GM19395 (cell line): ENCODE data around the gene METTL26.
"Not testable (repeated sequence)": the region's sequence is repeated elsewhere in the genome, so short reads cannot be mapped to it uniquely, and the experiment has no call there.

ENCODE experiments used
- ATAC-seq: cut with Tn5 transposase; IDR thresholded peaks from one replicate; pipeline ENCODE4 v1.9.1; 2021; ENCODE audit warnings: mild to moderate bottlenecking, moderate library complexity; ENCODE audit not compliant: unreplicated experiment

METTL26 gene

DNA sequence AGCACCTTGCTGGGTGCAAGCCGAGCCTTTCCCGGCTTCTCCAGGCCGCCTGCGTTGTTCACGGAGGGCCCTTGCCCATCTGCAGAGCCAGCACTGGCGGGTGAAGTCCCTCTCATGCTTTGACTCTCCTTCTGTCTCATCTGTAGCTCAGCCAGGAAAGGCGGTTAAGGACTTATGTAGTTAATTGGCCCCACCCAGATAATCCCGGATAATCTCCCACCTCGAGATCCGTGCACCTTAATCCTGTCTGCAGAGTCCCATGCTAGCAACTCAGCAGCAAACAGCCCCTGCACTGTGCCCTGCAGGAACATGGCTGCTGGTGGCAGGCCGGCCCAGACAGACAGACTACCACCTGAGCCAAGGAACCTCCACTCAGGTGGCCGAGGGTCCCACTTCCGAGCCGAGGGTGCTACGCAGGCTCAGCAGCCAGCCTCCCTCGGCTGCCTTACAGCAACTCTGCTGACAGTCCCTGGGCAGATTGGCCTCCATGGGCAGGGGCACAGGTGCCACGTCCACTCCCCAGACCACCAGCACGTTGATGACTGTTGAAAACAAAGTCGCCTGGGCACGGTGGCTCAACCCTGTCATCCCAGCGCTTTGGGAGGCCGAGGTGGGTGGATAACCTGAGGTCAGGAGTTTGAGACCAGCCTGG is 29.3 kb downstream of the METTL26 start:
- ATAC-seq, result no peak

DNA sequence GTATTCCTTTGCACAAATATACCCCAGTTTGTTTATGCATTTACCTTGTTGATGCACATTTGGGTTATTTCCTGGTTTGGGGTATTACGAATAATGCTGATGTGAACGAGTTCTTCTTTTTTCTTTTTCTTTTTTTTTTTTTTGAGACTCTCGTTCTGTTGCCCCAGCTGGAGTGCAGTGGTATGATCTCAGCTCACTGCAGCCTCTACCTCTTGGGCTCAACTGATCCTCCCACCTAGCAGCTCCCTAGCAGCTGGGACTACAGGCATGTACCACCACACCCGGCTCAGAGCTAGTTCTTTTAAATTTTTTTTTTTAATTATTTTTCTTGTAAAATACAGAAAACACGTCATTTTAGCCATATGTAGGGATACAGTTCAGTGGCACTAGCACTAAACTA is 32.2 kb downstream of the METTL26 start:
- no peak for ATAC-seq

DNA sequence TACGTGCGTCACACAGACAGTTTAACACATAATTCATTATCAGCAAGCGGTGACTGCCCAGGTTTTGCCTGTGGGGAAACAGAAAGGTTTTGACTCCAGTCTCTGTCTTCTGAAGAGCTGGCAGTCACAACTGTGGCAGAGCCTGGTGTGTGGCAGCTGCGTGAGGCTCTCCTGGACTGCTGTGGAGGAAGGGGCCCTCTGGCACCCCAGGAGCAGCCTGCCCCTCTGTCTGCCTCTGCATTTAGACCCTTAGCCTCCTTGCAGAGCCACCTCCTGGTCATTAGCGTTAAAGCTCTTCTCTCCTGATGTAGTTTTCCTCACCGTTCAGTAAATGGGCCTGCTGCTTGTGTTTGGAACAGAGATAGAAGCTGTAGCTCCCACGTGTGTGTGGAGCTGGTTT is 35.3 kb downstream of the METTL26 start:
- ATAC-seq, result no peak

- no peak for ATAC-seq
These were observed 37.0 kb downstream of the METTL26 start for GRCh38 chr16:598823-599739.

GRCh38 chr16:597655-598054 is 38.5 kb downstream of the METTL26 start:
- ATAC-seq, result not testable (repeated sequence)

DNA sequence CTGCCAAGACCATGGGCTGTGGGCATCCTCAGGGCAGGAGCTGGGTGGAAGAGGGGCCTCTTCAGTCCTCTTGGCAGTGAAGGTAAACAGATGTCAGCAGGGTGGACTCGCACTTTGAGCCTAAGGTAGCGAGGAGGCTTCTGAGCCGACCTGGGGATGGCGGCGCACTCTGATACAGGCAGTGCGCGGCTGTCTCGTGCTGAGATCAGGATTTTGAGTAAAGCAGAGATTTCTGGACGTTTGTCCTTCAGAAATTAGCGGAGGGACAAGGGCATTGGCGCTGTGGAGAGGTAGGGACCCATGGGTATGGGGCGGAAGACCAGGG is 39.4 kb downstream of the METTL26 start:
- no peak for ATAC-seq

GRCh38 chr16:595942-596735 is 40.0 kb downstream of the METTL26 start:
- no peak for ATAC-seq

- ATAC-seq, result no peak
These were observed 41.0 kb downstream of the METTL26 start for GRCh38 chr16:595094-595528.

DNA sequence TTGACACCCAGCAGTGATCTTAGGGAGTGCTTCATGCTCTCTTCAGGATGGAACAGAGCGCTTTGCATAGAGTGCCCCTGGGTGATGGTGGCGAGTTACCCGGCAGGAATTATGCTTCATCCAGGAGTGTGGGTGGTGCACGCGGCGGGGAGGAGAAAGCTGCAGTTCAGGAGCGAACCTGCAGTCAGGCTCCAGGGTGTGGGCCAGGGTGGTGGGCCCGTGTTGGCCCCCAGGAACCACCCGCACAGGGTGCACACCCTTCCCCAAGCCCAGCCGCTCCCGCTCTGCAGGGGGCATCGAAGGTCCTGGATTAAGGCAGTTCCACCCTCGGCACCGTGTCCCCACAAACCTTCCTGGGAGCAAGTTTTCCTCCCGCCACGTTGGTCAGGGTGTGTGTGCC is 42.3 kb downstream of the METTL26 start:
- ATAC-seq, result no peak

DNA sequence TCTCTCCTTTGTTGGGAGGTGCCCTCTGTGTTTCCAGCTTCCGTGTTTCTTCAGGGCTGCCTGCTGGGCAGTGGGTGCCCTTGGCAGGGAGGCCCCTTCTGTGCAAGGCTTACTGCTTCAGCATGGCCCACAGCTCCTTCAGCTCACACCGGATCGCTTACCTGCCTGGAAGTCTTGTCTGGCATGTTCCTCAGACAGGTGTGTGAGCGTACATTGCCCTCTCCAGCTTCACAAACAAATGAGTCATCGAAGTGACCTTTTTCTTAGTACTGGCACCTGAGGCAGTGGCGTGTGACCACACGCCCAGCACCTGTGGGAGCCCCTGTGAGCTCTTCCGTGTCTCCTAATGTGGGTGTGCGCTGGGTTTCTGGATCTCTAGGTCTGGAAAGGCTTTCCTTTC is 42.7 kb downstream of the METTL26 start:
- no peak for ATAC-seq

DNA sequence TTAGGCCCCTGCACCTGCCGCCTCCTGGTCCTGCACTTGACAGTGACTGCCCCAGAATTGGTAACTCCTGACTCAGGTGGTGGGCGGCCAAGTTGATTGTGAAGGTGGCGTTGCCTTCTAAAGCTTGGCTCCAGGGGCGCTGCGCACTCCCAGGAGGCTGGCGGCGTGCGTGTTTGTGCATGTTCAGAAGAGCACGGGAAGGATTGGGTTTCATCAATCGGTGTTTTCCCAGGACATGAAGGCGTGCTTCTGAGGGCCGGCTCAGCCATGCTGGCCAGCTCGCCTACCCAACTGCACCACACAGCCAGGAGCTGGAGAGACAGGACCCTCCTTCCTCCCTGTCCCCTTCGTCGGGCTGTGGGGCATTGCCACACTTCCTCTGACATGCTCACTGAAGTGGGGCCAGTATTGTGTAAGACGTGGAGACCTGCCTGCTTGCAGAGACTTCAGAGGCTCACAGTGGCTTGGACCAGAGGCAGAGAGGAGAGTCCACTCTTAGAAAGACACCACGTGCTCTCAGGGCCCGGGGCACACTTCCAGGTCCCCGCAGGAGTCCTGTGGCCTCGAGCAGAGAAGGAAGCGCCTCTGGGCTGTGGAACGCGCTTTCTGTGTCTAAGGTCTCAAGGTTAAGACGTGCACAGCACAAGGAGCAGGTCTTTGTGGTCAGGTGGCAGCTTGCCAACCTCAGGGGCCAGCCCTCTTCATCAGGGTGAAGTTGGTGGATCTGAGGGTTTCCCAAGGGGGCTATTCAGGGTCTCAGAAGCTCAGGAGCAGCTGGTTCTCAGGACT is 43.4 kb downstream of the METTL26 start:
- ATAC-seq, result no peak

GRCh38 chr16:591892-592517 is 44.1 kb downstream of the METTL26 start:
- ATAC-seq, result no peak

- no peak for ATAC-seq
These were observed 44.9 kb downstream of the METTL26 start for GRCh38 chr16:591231-591630.

DNA sequence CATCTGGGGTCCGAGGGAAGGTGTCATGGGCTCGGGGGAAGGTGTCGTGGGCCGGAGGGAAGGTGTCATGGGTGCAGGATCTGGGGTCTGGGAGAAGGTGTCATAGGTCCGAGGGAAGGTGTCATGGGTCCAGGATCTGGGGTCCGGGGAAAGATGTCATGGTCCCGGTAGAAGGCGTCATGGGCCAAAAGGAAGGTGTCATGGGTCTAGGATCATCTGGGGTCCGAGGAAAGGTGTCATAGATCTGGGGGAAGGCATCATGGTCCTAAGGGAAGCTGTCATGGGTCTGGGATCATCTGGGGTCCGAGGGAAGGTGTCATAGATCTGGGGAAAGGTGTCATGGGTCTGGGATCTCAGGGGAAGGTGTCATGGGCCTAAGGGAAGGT is 45.3 kb downstream of the METTL26 start:
- no peak for ATAC-seq

GRCh38 chr16:590188-590814 is 45.8 kb downstream of the METTL26 start:
- ATAC-seq, result peak; percentile 7

- peak; percentile 71 for ATAC-seq
These were observed 46.4 kb downstream of the METTL26 start, which contains the start of gene RAB40C for GRCh38 chr16:589658-590187. TSS of gene RAB40C (plus strand) at chr16:590066. CDS start at chr16:590292, 226 bp downstream.

GRCh38 chr16:588889-589657 is 47.0 kb downstream of the METTL26 start:
- peak; percentile 79 for ATAC-seq

DNA sequence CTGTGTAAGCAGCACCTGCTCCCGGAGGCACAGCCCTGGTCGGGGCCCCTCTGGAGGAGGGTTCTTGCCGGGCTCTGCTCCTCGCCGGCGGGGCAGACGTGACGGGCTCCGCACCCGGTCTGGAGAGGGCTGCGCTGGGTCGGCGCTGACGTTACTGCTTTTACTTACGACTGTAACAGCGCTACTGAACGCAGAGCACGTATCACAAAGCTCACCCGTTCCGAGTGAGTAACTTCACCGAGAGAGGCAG is 47.5 kb downstream of the METTL26 start:
- ATAC-seq, result peak; percentile 11
